Nasal cavity respiratory epithelium epithelial cell of viscerocranial mucosa (primary cell): ENCODE results near the gene METTL26. TPM values are rescaled to one million over a fixed set of nuclear protein-coding genes. Genes with fewer than 3 reads are reported as not detected.

ENCODE experiments used
- total RNA-seq: library from RNA; depleted of rRNA; stranded (reverse); fragments of >200 nt; gene quantifications from 2 replicates; pipeline ENCODE4 v1.2.3, GENCODE V29; 2014

The METTL26 gene
- total RNA-seq, result 57.2 and 62.5 TPM in 2 replicates

GRCh38 chr16:636206-637080 lies at the start of gene METTL26:
TSS of gene METTL26 (minus strand) at chr16:636305. CDS start at chr16:636290, 15 bp downstream.

GRCh38 chr16:684071-684794 lies 48.1 kb upstream of the METTL26 start, which contains the start of gene JMJD8:
TSS of gene JMJD8 (minus strand) at chr16:684334. CDS start at chr16:684319, 15 bp downstream.

GRCh38 chr16:679814-680624 lies 43.9 kb upstream of the METTL26 start, which contains the start of gene STUB1:
TSS of gene STUB1 (plus strand) at chr16:680410. CDS start at chr16:680526, 116 bp downstream.

GRCh38 chr16:674968-675883 lies 39.1 kb upstream of the METTL26 start, which contains the start of gene RHBDL1:
TSS of gene RHBDL1 (plus strand) at chr16:675671. CDS start at chr16:675791, 120 bp downstream.

GRCh38 chr16:667780-668518 lies 31.8 kb upstream of the METTL26 start, which contains the start of gene RHOT2:
TSS of gene RHOT2 (plus strand) at chr16:668132. CDS start at chr16:668200, 68 bp downstream.

GRCh38 chr16:648781-649589 lies 12.9 kb upstream of the METTL26 start, which contains the start of gene WDR90:
TSS of gene WDR90 (plus strand) at chr16:649365. CDS start at chr16:649417, 52 bp downstream.

GRCh38 chr16:641326-642188 lies 5.5 kb upstream of the METTL26 start, which contains the start of gene MCRIP2:
TSS of gene MCRIP2 (plus strand) at chr16:641828. CDS start at chr16:641992, 164 bp downstream.

GRCh38 chr16:630815-631405 lies 5.2 kb downstream of the METTL26 start, which contains the start of gene WFIKKN1:
TSS of gene WFIKKN1 (plus strand) at chr16:630985. CDS start at chr16:631254, 269 bp downstream.

GRCh38 chr16:589658-590187 lies 46.4 kb downstream of the METTL26 start, which contains the start of gene RAB40C:
TSS of gene RAB40C (plus strand) at chr16:590066. CDS start at chr16:590292, 226 bp downstream.

Other genes with a start within 250 kb of the METTL26 start
- gene NME4, start 239.1 kb downstream of the METTL26 start, total RNA-seq, result 23.9 and 52.0 TPM in 2 replicates
- 4.8 and 8.5 TPM in 2 replicates for gene DECR2, start 234.4 kb downstream of the METTL26 start, total RNA-seq
- 6.5 and 24.7 TPM in 2 replicates for gene RAB11FIP3, start 210.7 kb downstream of the METTL26 start, total RNA-seq
- 30.1 and 60.1 TPM in 2 replicates for gene CAPN15, start 108.6 kb downstream of the METTL26 start, total RNA-seq
- under 0.01 TPM in 1 of 2 replicates, not detected in the other for gene PRR35, start 75.9 kb downstream of the METTL26 start, total RNA-seq
- gene NHLRC4, start 69.3 kb downstream of the METTL26 start, total RNA-seq, result 0.14 and 0.68 TPM in 2 replicates
- gene PIGQ, start 66.3 kb downstream of the METTL26 start, total RNA-seq, result 13.7 and 34.0 TPM in 2 replicates
- 14.4 and 18.3 TPM in 2 replicates for gene RAB40C, start 46.2 kb downstream of the METTL26 start, total RNA-seq
- under 0.01 and 0.71 TPM in 2 replicates for gene WFIKKN1, start 5.3 kb downstream of the METTL26 start, total RNA-seq
- gene MCRIP2, start 5.5 kb upstream of the METTL26 start, total RNA-seq, result 19.8 and 27.0 TPM in 2 replicates
- gene WDR90, start 13.1 kb upstream of the METTL26 start, total RNA-seq, result 4.1 and 13.5 TPM in 2 replicates
- gene RHOT2, start 31.8 kb upstream of the METTL26 start, total RNA-seq, result 47.8 and 49.3 TPM in 2 replicates
- gene RHBDL1, start 39.4 kb upstream of the METTL26 start, total RNA-seq, result 4.7 and 6.2 TPM in 2 replicates
- gene STUB1, start 44.1 kb upstream of the METTL26 start, total RNA-seq, result 119 and 126 TPM in 2 replicates
- gene JMJD8, start 48.0 kb upstream of the METTL26 start, total RNA-seq, result 16.1 and 17.8 TPM in 2 replicates
- 5.5 and 8.9 TPM in 2 replicates for gene WDR24, start 54.1 kb upstream of the METTL26 start, total RNA-seq
- gene FBXL16, start 69.5 kb upstream of the METTL26 start, total RNA-seq, result 1.4 and 1.7 TPM in 2 replicates
- gene METRN, start 78.8 kb upstream of the METTL26 start, total RNA-seq, result 81.3 and 81.4 TPM in 2 replicates
- 10.0 and 20.5 TPM in 2 replicates for gene ANTKMT, start 84.8 kb upstream of the METTL26 start, total RNA-seq
- 1.0 and 1.6 TPM in 2 replicates for gene CCDC78, start 90.1 kb upstream of the METTL26 start, total RNA-seq
- gene HAGHL, start 90.8 kb upstream of the METTL26 start, total RNA-seq, result 18.4 and 24.3 TPM in 2 replicates
- 35.3 and 44.8 TPM in 2 replicates for gene CIAO3, start 104.7 kb upstream of the METTL26 start, total RNA-seq
- 13.0 and 40.5 TPM in 2 replicates for gene MSLN, start 124.4 kb upstream of the METTL26 start, total RNA-seq
- 24.4 and 24.6 TPM in 2 replicates for gene RPUSD1, start 152.1 kb upstream of the METTL26 start, total RNA-seq
- 2.2 and 3.1 TPM in 2 replicates for gene CHTF18, start 152.3 kb upstream of the METTL26 start, total RNA-seq
- not detected in 2 replicates for gene GNG13, start 164.4 kb upstream of the METTL26 start, total RNA-seq